Hematopoietic multipotent progenitor cell treated with erythropoietin and hydrocortisone succinate and interleukin-3 and kit ligand, for 6 days (in vitro differentiated cells): ENCODE results near the gene SIPA1L2.

Source experiments
- DNase-seq: peaks from one replicate; pipeline ENCODE4 v3.0.0-alpha.2; 2015

SIPA1L2 gene

GRCh38 chr1:232589111-232589811 is 40.7 kb downstream of the SIPA1L2 start:
- DNase-seq: no peak

GRCh38 chr1:232587141-232588008 is 42.6 kb downstream of the SIPA1L2 start:
- DNase-seq: no peak

- DNase-seq: no peak
Measured at GRCh38 chr1:232586679-232587078, 43.3 kb downstream of the SIPA1L2 start.

DNA sequence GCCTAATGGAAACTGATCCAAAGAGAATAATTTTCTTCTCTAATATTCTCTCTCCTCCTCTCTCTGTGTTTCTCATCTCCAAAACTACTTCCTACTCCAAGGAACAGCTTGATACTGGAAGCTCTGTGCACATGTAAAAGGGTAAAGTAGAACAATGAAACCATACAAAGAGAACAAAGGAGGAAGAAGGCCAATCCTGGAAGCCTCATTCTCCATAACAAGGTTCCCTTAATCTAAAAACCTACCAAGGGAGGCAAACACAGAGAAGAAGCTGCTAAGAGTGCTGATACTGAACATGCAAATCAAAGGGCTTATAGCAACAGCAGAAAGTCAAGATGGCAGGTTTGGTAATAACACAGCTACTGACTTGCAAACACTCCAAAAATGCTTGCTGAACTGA is 44.4 kb downstream of the SIPA1L2 start:
- no peak for DNase-seq

DNA sequence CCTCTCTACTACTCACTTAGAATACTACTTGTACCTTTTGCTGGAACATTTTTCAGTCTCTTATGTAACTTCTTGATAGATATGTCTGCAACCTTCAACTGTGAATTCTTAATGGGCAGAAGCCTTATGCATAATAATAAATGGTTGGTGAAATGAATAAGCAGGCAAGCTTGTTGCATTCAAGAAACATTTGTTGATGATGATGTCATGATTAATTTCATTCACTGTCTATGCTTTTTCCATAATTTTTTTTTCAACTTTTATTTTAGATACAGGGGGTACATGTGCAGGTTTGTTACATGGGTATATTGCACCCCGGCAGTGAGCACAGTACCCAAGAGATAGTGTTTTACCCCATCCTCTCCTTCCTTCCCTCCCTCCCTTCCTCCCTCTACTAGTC is 48.0 kb downstream of the SIPA1L2 start:
- DNase-seq: no peak
